CD4-positive, alpha-beta T cell treated with Interleukin-6 for 4 hours (primary cell): ENCODE data around the gene CCDC171.

Source experiments
- DNase-seq: peaks from one replicate; pipeline ENCODE4 v3.0.0-alpha.2; 2020; ENCODE audit warnings: mixed read lengths

CCDC171 gene

DNA sequence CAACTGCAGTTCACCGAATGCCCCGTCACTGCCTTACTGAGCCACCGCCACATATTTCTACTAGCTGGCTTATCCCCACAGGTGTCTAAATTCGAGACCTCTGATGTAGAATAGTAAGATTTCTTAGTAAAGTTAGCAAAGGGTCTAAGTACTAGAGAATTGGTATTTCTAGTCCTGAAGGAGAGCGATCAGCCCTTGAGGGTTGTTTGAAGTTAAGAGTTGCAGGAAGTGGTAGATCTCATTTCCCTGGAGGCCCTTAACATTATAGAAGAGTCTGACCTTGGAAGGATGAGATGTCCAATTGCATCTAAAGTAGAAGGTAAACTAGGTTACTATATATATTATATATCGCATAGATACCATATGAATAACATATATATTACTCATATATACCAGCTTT is 451.8 kb downstream of the CCDC171 start:
- DNase-seq = no peak

DNA sequence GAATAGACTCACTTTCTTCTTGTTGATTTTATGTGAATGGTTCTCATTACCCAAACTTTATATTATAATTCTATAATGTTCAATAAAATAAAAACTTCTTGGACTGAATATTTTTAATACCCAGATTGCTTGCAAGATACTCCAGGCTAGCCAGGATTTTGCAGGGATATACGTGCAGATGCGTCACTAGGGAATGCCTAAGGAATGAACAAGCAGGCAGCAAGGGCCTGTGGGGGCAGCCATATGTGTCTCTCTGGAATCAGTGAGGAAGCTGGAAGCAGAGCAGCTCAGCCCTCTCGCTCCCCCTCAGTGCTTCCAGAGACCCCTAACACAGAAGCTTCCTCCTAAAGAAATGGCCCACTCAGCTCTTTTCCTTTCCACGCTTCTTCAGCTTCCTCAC is 457.4 kb downstream of the CCDC171 start:
- DNase-seq = no peak

DNA sequence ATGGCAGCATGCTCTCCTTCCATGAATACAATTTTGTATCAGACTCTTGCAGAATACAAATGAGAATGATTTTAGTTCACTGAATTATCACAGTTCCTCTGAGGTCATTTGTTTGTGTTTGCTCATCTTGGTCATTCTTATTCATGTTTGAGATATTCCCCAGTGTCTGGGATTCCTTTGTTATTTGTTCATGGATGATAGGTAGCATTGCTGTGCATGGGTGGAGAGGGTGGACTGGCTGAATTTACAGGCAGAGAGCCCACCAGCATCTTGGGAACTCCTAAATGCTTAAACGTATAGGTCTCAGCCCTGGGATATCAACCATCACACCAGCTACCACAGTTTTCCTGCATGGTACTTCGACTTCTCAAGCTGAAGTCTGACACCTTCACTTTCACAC is 459.8 kb downstream of the CCDC171 start:
- DNase-seq = no peak

DNA sequence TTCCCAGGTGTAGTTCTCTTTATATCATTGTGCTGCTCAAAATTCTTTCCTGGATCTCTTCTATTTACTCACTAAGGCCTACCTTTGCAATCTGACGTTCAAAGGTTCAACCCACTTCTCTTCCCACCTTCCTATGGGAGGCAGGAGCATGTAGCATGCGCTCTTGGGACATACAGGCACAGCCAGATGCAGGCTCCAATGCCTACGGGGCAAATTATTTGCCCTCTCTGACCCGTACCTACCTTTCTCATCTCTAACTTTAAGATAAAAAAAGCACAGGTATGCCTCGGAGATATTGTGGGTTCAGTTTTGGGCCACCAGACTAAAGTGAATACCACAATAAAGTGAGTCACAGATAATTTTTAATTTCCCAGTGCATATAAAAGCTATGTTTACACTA is 460.5 kb downstream of the CCDC171 start:
- no peak for DNase-seq

- DNase-seq = no peak
Observed at GRCh38 chr9:16013826-16014225, 461.0 kb downstream of the CCDC171 start.

DNA sequence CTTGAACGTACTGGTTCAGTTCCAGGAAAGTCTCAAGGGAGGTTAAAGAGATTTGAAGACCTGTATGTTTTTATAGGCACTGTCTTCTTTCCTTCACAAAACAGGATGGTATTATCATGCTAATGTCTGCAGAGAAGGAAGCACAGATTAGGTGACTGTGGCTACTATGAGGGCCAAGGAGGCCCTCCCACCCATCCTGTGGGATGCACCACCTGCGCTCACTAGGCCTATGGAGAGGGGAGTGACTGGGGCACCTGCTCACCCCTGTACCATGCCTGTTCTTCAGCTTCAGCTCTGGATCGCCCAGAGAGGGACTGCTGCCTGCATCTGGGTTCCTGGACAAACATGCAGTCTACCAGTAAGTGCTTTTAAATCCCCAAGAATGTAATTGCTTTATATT is 469.4 kb downstream of the CCDC171 start:
- no peak for DNase-seq

DNA sequence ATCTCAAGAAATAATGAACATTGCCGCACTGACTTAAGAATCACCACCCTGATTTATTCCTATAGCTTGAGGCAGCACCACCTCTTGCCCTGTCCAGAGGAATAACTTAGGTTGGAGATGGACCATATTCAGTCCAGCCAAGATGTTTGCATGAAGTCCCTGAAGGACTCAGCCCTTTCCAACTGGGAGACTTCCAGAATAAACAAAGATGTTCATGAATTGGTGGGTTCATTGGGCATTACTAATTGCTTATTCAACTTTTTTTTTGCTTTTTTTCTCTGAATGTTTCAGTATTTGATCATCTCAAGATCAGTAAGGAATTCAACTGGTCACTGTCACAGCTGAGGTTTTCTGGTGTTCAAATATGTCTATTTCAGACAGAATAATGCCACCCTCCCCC is 470.6 kb downstream of the CCDC171 start:
- DNase-seq = no peak
